GM12801 (cell line): ENCODE results near the gene GSN.

Experiments
- CTCF ChIP-seq: IDR thresholded peaks from one replicate; pipeline ENCODE4 v1.5.1; 2011; ENCODE audit warnings: control low read depth; ENCODE audit not compliant: insufficient read length; ENCODE audit errors: extremely low read depth

GSN gene

GRCh38 chr9:121333950-121334773, 66.2 kb downstream of the GSN start:
- TF ChIP-seq CTCF = no peak

GRCh38 chr9:121336665-121337064, 68.7 kb downstream of the GSN start:
- no peak for TF ChIP-seq CTCF

- TF ChIP-seq CTCF = no peak
Observed at GRCh38 chr9:121339437-121339836, 71.5 kb downstream of the GSN start.

GRCh38 chr9:121340676-121341392, 72.9 kb downstream of the GSN start:
- no peak for TF ChIP-seq CTCF

- no peak for TF ChIP-seq CTCF
Observed at GRCh38 chr9:121344184-121344583, 76.2 kb downstream of the GSN start.

GRCh38 chr9:121345070-121345469, 77.1 kb downstream of the GSN start:
- no peak for TF ChIP-seq CTCF

- TF ChIP-seq CTCF = no peak
Observed at GRCh38 chr9:121348221-121348620, 80.3 kb downstream of the GSN start.
